PC-9 (cell line): ENCODE measurements around the gene DENND2A.

ENCODE experiments used
- EZH2 ChIP-seq: fragments of 200-600 bp; sonication (generic); IDR thresholded peaks from 2 replicates; pipeline ENCODE4 v1.8.0; 2017; ENCODE audit warnings: antibody characterized with exemption, low read depth
- TF ChIP-seq, protein P1 (sequence below): fragments of 200-600 bp; sonication (generic); conservative IDR thresholded peaks from 2 replicates; pipeline ENCODE4 v1.6.1; 2017; ENCODE audit warnings: mixed run types, antibody characterized with exemption, mild to moderate bottlenecking, moderate library complexity

DNA sequence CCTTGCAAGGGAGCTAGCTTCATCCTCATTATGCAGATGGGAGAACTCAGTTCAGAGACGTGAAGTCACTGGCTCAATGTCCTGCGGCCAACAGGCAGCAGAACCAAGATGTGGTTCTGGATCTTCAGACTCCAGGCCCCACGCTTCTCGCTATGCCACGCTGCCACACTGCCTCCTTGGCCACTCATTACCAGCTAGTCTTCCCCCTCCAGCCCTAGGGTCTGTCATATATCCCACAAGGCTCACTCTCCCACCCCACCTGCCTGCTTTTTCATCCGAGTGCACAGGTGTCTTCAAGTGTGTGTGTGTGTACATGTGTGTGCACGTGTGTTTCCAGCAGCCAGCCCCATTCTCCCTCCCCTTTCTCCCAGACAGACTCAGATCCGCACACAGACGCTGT, 53.4 kb downstream of the DENND2A start:
- TF ChIP-seq, protein P1, sequence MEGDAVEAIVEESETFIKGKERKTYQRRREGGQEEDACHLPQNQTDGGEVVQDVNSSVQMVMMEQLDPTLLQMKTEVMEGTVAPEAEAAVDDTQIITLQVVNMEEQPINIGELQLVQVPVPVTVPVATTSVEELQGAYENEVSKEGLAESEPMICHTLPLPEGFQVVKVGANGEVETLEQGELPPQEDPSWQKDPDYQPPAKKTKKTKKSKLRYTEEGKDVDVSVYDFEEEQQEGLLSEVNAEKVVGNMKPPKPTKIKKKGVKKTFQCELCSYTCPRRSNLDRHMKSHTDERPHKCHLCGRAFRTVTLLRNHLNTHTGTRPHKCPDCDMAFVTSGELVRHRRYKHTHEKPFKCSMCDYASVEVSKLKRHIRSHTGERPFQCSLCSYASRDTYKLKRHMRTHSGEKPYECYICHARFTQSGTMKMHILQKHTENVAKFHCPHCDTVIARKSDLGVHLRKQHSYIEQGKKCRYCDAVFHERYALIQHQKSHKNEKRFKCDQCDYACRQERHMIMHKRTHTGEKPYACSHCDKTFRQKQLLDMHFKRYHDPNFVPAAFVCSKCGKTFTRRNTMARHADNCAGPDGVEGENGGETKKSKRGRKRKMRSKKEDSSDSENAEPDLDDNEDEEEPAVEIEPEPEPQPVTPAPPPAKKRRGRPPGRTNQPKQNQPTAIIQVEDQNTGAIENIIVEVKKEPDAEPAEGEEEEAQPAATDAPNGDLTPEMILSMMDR: no peak
- no peak for TF ChIP-seq EZH2
